HepG2 (cell line): ENCODE results near the gene PLEKHG4B. TPM values are rescaled to one million over a fixed set of nuclear protein-coding genes. Genes with fewer than 3 reads are reported as not detected.

Experiments used
- ATAC-seq: fragments of 200-7000 bp; cut with Tn5 transposase; 3 replicates; pipeline ENCODE4 v1.9.1; 2020; ENCODE audit warnings: mild to moderate bottlenecking, moderate library complexity
- BruUV-seq: library from RNA; stranded (reverse); fragments of 400-500 nt; replicated peaks from 2 replicates; lab custom pipeline; 2021; lab: Mats Ljungman, UMichigan
- CTCF ChIA-PET: fragments of 300-600 bp; formaldehyde crosslinking; extraction: SDS; loops from one replicate; lab custom pipeline; 2021; ENCODE audit warnings: low total read pairs, inconsistent platforms, low intra/inter-chr PET ratio; lab: Yijun Ruan, JAX
- POLR2A ChIA-PET: fragments of 350-600 bp; sonication (Branson Sonifier 250); formaldehyde crosslinking; loops from one replicate; lab custom pipeline; 2020; ENCODE audit warnings: antibody characterized with exemption, inconsistent platforms; lab: Yijun Ruan, JAX
- DNase-seq: peaks from one replicate; pipeline ENCODE4 v3.0.0-alpha.2; 2015; ENCODE audit warnings: low spot score
- FAIRE-seq: peaks from 3 replicates; lab custom pipeline; 2011; peaks lifted over from hg19 to GRCh38; lab: Jason Lieb, UNC
- H2AFZ ChIP-seq: one replicate; pipeline ENCODE4 v1.6.1; 2011; ENCODE audit warnings: low read length, inconsistent platforms
- H3K27ac ChIP-seq: fragments of 300-600 bp; 3 replicates; pipeline ENCODE4 v1.8.0; 2011; ENCODE audit warnings: mixed run types, mild to moderate bottlenecking, mixed read lengths, low read length, inconsistent platforms; ENCODE audit not compliant: insufficient read depth; ENCODE audit errors: extremely low read length
- H3K27me3 ChIP-seq, 2 experiments: fragments of 200-600 bp in 1 of 2; 2 replicates in 1 of 2; 3 replicates in 1 of 2; pipeline versions ENCODE4 v1.6.0 to v1.8.0; 2011; ENCODE audit warnings: low read length in 2 of 2, mild to moderate bottlenecking in 2 of 2, moderate library complexity in 2 of 2, inconsistent platforms in 1 of 2; ENCODE audit not compliant: insufficient read depth in 2 of 2, control insufficient read depth in 1 of 2
- H3K36me3 ChIP-seq, 2 experiments: fragments of 200-600 bp in 1 of 2; replicated peaks in 1 of 2; 2 replicates in 1 of 2; 3 replicates in 1 of 2; pipeline versions ENCODE4 v1.5.1 to v1.8.0; 2011; ENCODE audit warnings: low read length in 2 of 2, inconsistent platforms in 1 of 2; ENCODE audit not compliant: insufficient read depth in 2 of 2, control insufficient read depth in 1 of 2
- H3K4me1 ChIP-seq: 2 replicates; pipeline ENCODE4 v1.5.1; 2012; ENCODE audit warnings: low read length, inconsistent platforms; ENCODE audit not compliant: insufficient read depth
- H3K4me2 ChIP-seq: 2 replicates; pipeline ENCODE4 v1.6.0; 2011; ENCODE audit warnings: low read depth, low read length, inconsistent platforms
- H3K4me3 ChIP-seq, 3 experiments: fragments of 200-600 bp in 1 of 3; sonication (generic), shearing (Covaris generic) in 1 of 3; replicated peaks in 1 of 3; 2 replicates each; pipeline ENCODE4 v1.5.1; 2011 to 2016; ENCODE audit warnings: low read length in 3 of 3, inconsistent platforms in 2 of 3, low read depth in 2 of 3, mild to moderate bottlenecking in 2 of 3, control low read depth in 1 of 3, mixed read lengths in 1 of 3; ENCODE audit not compliant: insufficient read depth in 1 of 3
- H3K79me2 ChIP-seq: one replicate; pipeline ENCODE4 v1.6.1; 2011; ENCODE audit warnings: low read length, inconsistent platforms; ENCODE audit not compliant: insufficient read depth
- H3K9ac ChIP-seq: 2 replicates; pipeline ENCODE4 v1.6.0; 2011; ENCODE audit warnings: mild to moderate bottlenecking, low read depth, low read length, inconsistent platforms; ENCODE audit not compliant: insufficient read depth
- H3K9me3 ChIP-seq: 2 replicates; pipeline ENCODE4 v1.5.1; 2012; ENCODE audit warnings: mild to moderate bottlenecking, low read length
- H4K20me1 ChIP-seq: 2 replicates; pipeline ENCODE4 v1.6.0; 2011; ENCODE audit warnings: inconsistent platforms, mild to moderate bottlenecking, low read length, moderate library complexity; ENCODE audit not compliant: insufficient read depth
- ARNT2 ChIP-seq: sonication (generic); formaldehyde crosslinking; IDR thresholded peaks from 2 replicates; pipeline ENCODE4 v1.8.0; 2022; ENCODE audit warnings: mild to moderate bottlenecking, low read depth, missing genetic modification reagents, moderate library complexity
- DBP ChIP-seq: sonication (generic); formaldehyde crosslinking; IDR thresholded peaks from 2 replicates; pipeline ENCODE4 v1.4.0; 2020; ENCODE audit warnings: missing genetic modification reagents; ENCODE audit errors: not compliant biosample characterization
- KLF9 ChIP-seq: IDR thresholded peaks from 2 replicates; pipeline ENCODE4 v1.6.1; 2016; ENCODE audit warnings: low read depth
- RAD21 ChIP-seq: fragments of 450-650 bp; formaldehyde crosslinking; IDR thresholded peaks from 2 replicates; pipeline ENCODE4 v1.5.0; 2020; ENCODE audit warnings: mild to moderate bottlenecking
- SNAI1 ChIP-seq: sonication (generic); formaldehyde crosslinking; IDR thresholded peaks from 2 replicates; pipeline ENCODE4 v1.5.0; 2020; ENCODE audit warnings: mild to moderate bottlenecking, missing genetic modification reagents, borderline replicate concordance
- TBX3 ChIP-seq: fragments of 450-650 bp; IDR thresholded peaks from 2 replicates; pipeline ENCODE4 v1.6.1; 2017; ENCODE audit warnings: antibody characterized with exemption, mild to moderate bottlenecking, inconsistent platforms, borderline replicate concordance
- TEAD2 ChIP-seq: sonication (generic); formaldehyde crosslinking; IDR thresholded peaks from 2 replicates; pipeline ENCODE4 v1.9.0; 2021; ENCODE audit warnings: missing genetic modification reagents
- ZNF556 ChIP-seq: sonication (generic); formaldehyde crosslinking; IDR thresholded peaks from 2 replicates; pipeline ENCODE4 v1.4.0; 2020; ENCODE audit warnings: mild to moderate bottlenecking, missing genetic modification reagents, borderline replicate concordance
- WGBS: methylation state at CpG from one replicate; pipeline ENCODE4 v1.1.6; 2017; ENCODE audit warnings: low lambda C conversion rate; 5-methylcytosine and 5-hydroxymethylcytosine counted together
- in situ Hi-C: cut with HindIII; loops from 2 replicates; pipeline ENCODE4 v1.10.0; 2017; ENCODE audit warnings: low pct_unique_long_range_greater_than_20kb; ENCODE audit not compliant: extremely low pct_ligation_motif_present
- intact Hi-C: fragments of 100-400 bp; cut with micrococcal nuclease; formaldehyde crosslinking; loops from one replicate; pipeline ENCODE4 v1.10.0; 2022; ENCODE audit not compliant: unreplicated experiment
- polyA plus RNA-seq, 8 experiments: library from polyadenylated mRNA; depleted of rRNA in 3 of 8; stranded (reverse) in 7 of 8; unstranded in 1 of 8; fragments of >200 nt; fragmentation: Illumina TruSeq in 4 of 8; extraction: Trizol in 4 of 8; gene quantifications; 2 replicates each; pipeline versions ENCODE4 v1.2.1 to v1.2.3, GENCODE V29; 2011 to 2016; ENCODE audit warnings: low read depth in 4 of 8, missing spikeins in 1 of 8, mixed read lengths in 1 of 8; ENCODE audit not compliant: insufficient read depth in 1 of 8
- total RNA-seq, 5 experiments: library from RNA; depleted of rRNA; stranded (reverse); fragments of >200 nt; fragmentation: Illumina TruSeq; extraction: Trizol; gene quantifications; 2 replicates each; pipeline ENCODE4 v1.2.3, GENCODE V29; 2016; ENCODE audit warnings: low read depth in 1 of 5

PLEKHG4B gene
- total and polyA plus RNA-seq, 2 of the 13 experiments (the other 11 are each of a cell fraction or from before 2014, with no cell fraction given), result 0.09 TPM; not detected in 1

DNA sequence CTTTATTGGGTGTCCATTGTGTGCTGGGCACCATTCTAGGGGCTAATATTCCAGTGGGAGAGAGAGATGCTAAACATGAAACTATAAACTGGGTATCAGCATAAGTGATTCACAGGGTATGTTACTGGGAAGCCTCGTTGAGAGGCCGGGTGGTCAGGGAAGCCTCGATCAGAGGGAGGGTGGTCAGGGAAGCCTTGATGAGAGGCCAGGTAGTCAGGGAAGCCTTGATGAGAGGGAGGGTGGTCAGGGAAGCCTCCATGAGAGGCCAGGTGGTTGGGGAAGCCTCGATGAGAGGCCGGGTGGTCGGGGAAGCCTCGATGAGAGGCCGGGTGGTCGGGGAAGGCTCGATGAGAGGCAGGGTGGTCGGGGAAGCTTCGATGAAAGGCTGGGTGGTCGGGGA is 8.9 kb upstream of the PLEKHG4B start:
- DNase-seq (no peak), ATAC-seq (no peak), FAIRE-seq (no peak)
- H3K27me3 ChIP-seq, result peaks cover 3 to 47% of the 10 kb centered on the region in 2 experiments; a peak in 4 of 5 replicates
- H3K27ac ChIP-seq, result no peak overlapping the region
- ChIA-PET CTCF (no interaction called here), POLR2A (no interaction called here)
- in situ Hi-C loops (no loop called here), intact Hi-C loops (no loop called here)
- H3K79me2 ChIP-seq, result no peaks in the 10 kb centered on the region
- no peaks in the 10 kb centered on the region for H3K4me1 ChIP-seq
- H4K20me1 ChIP-seq, result no peaks in the 10 kb centered on the region
- H3K9me3 ChIP-seq, result no peaks in the 10 kb centered on the region
- H3K4me2 ChIP-seq, result no peak overlapping the region
- 39% methylated on average over 12 of the region's 13 CpGs for WGBS
- no peak overlapping the region for H2AFZ ChIP-seq
- H3K9ac ChIP-seq, result no peak overlapping the region
- H3K36me3 ChIP-seq, result no peaks in the 10 kb centered on the region
- no TSS peak for BruUV-seq
- H3K4me3 ChIP-seq, result no peak overlapping the region
- TF ChIP-seq SNAI1 (CRISPR knock-in tag) (no peak), RAD21 (CRISPR knock-in tag) (no peak), DBP (no peak), TEAD2 (CRISPR knock-in tag) (no peak), TBX3 (no peak), ZNF556 (CRISPR knock-in tag) (no peak), ARNT2 (CRISPR knock-in tag) (no peak), KLF9 (CRISPR knock-in tag) (no peak)
